ENCODE results near the gene MMP24. TPM values are rescaled to one million over a fixed set of nuclear protein-coding genes. Genes with fewer than 3 reads are reported as not detected.
A peak's percentile ranks its signal among the peaks of the same experiment; 100 is the strongest.

The MMP24 gene
- polyA plus RNA-seq, 2 donors, result 0.10 to 0.12 TPM

DNA sequence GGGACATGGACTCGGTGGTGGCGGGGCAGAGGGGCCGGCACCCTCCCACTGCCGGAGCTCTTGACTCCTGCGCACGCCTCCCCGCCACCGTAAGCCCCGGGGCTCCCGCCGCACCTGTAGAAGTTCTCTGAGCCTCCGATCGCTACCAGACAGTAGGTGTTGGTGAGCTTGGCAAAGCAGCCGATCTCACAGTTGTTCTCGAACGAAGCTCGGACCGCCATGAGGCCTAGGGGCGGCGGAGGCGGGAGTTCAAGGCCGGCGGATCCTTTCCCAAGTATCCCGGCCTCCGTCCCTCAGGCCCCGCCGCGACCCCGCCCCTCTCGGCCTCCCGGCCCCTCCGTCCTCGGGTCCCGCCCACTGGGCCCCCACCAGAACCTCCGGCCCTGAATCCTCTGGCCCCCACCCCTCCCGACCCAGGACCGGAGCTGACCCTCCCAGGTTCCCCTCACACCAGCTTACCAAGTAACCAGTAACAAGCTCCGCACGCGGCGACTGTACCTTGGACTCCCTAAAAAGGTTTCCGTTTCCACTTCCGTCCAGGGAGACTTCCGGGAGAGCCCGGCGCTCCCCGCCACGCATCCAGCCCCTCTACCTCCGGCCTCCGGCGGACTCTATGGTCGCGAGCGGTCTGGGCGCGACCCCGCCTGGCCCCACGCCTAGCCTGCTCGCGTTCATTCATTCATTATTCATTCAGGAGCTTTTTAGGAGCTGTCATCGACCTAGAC is 57.9 kb downstream of the MMP24 start, which contains the start of gene EIF6:
Gene EIF6 (minus strand): TSS at position 506 of the 725 bp plus-strand sequence. CDS start 285 bp downstream, at position 221.
- no peaks in the 10 kb centered on the region for H3K27me3 ChIP-seq (ENCODE audit: control insufficient read depth in 1 of 2, insufficient read depth in 2 of 2, low read length in 2 of 2)
- peak within 1 kb of the TSS; percentile 91 to 94 for H3K4me3 ChIP-seq (ENCODE audit: low read depth in 1 of 2, low read length in 2 of 2)
- peaks cover 9 to 26% of the 10 kb centered on the region in 2 donors for H3K36me3 ChIP-seq (ENCODE audit: control insufficient read depth in 2 of 2, insufficient read depth in 2 of 2, low read length in 1 of 2)
- H3K27ac ChIP-seq (ENCODE audit: low read depth in 2 of 2, low read length in 1 of 2), result peak within 1 kb of the TSS; percentile 97 to 98
- 1% methylated on average over 57 to 61 of the region's 61 CpGs for WGBS, 2 donors
- peaks cover 3 to 6% of the 10 kb centered on the region in 2 donors for H3K4me1 ChIP-seq (ENCODE audit: control insufficient read depth in 2 of 2, insufficient read depth in 2 of 2, low read length in 1 of 2)
- H3K9me3 ChIP-seq (ENCODE audit: control insufficient read depth in 2 of 2, insufficient read depth in 1 of 2, low read depth in 1 of 2, low read length in 1 of 2), result no peaks in the 10 kb centered on the region

DNA sequence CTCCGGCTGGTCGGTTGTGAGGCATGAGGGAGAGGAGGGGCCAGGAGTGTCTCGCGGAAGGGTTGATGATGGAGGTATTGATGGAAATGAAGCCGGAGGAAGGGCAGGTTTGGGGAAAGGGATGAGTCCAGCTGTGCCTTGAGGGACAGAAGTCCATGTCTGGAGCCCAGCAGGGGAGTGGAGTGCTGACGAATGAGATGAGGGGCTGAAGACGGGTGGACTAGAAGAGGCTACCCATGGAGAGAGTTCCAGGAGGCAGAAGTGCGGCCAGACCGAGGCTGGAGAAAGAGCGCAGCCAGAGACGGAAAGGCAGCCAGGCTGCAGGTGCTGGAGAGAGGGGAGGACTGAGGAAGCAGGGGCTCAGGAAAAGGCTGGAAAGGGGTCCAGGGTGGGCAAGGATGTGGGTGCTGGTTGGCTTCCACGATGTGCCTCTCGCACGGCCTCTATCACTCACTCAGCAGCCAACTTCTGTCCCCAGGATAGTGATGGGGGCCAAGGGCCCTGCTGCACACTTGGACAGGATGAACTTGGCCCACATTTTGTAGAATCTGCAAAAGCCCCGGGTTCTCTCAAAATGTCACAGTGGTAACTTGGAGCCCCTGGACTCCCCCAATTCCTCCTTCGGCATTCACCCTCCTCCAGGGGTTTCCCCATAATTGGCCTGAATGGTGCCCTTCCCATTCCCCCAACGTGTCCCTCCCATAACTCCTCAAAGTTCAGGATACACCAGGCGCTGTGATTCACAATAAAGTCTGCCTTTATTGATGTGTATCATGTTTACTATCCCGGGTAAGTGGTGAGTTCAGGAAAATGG is 58.7 kb downstream of the MMP24 start:
- peak overlapping the region; percentile 91 to 94 for H3K4me3 ChIP-seq (ENCODE audit: low read depth in 1 of 2, low read length in 2 of 2)
- H3K36me3 ChIP-seq (ENCODE audit: control insufficient read depth in 2 of 2, insufficient read depth in 2 of 2, low read length in 1 of 2), result peaks cover 2 to 18% of the 10 kb centered on the region in 2 donors
- H3K27ac ChIP-seq (ENCODE audit: low read depth in 2 of 2, low read length in 1 of 2), result peak overlapping the region; percentile 97 to 98
- 35 to 45% methylated on average over 19 of the region's 19 CpGs for WGBS, 2 donors
- no peaks in the 10 kb centered on the region for H3K27me3 ChIP-seq (ENCODE audit: control insufficient read depth in 1 of 2, insufficient read depth in 2 of 2, low read length in 2 of 2)
- H3K9me3 ChIP-seq (ENCODE audit: control insufficient read depth in 2 of 2, insufficient read depth in 1 of 2, low read depth in 1 of 2, low read length in 1 of 2), result no peaks in the 10 kb centered on the region
- peaks cover 6 to 7% of the 10 kb centered on the region in 2 donors for H3K4me1 ChIP-seq (ENCODE audit: control insufficient read depth in 2 of 2, insufficient read depth in 2 of 2, low read length in 1 of 2)

DNA sequence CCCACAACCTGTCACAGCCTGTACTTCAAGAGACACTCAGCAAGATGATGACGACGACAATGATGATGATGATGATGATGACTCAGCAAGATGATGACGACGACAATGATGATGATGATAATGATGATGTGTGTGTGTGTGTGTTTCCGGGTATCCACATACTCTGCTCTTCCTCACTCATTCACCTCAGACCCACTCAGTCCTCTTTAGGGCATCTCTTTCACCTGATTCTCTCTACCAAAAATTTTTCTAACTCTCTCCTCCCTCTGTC is 59.3 kb downstream of the MMP24 start:
- H3K9me3 ChIP-seq (ENCODE audit: control insufficient read depth in 2 of 2, insufficient read depth in 1 of 2, low read depth in 1 of 2, low read length in 1 of 2), result no peaks in the 10 kb centered on the region
- peaks cover 4 to 6% of the 10 kb centered on the region in 2 donors for H3K4me1 ChIP-seq (ENCODE audit: control insufficient read depth in 2 of 2, insufficient read depth in 2 of 2, low read length in 1 of 2)
- H3K36me3 ChIP-seq (ENCODE audit: control insufficient read depth in 2 of 2, insufficient read depth in 2 of 2, low read length in 1 of 2), result peaks cover 0 to 14% of the 10 kb centered on the region in 2 donors
- peak overlapping the region in 1 of 2 donors; percentile 98 for H3K27ac ChIP-seq (ENCODE audit: low read depth in 2 of 2, low read length in 1 of 2)
- H3K27me3 ChIP-seq (ENCODE audit: control insufficient read depth in 1 of 2, insufficient read depth in 2 of 2, low read length in 2 of 2), result no peaks in the 10 kb centered on the region
- no peak overlapping the region for H3K4me3 ChIP-seq (ENCODE audit: low read depth in 1 of 2, low read length in 2 of 2)
- WGBS, 2 donors, result 50 to 58% methylated on average over 5 of the region's 5 CpGs

DNA sequence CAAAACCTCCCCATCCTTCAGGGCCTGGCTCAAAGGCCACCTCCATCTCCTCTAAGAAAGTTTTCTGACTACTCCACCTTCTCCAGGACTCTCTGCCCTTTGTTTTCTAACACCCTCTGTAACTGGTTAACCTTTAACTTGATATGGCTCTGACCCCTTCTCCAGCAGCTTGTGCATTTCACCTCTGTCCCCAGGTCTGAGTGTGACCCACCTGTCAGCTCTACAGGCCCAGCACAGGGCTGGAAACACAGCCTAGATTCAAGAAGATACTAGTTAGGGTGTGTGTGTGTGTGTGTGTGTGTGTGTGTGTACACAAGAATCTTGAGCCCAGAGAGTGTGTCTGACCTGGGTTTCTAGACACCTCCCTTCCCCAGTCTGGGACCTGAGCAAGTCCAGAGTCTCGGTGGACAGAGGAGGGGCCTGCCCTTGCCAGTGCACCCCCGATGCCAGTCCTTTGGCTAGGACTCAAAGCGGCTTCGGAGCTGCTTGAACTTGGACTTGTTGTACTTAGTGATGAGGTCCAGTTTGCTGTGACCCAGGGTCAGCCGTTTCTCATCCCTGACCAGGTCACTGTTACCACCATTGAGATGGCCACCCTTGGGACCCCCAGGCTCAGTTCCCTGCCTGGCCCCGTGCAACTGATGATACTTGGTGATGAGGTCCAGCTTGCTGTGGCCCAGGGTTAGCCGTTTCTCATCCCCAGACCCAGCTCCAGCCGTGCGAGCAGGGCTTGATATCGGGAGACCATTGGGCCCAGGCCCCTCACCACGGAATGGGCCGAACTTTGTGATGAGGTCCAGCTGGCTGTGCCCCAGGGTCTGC is 59.8 kb downstream of the MMP24 start:
- peak overlapping the region in 1 of 2 donors; percentile 40 for H3K27ac ChIP-seq (ENCODE audit: low read depth in 2 of 2, low read length in 1 of 2)
- WGBS, 2 donors, result 82 to 88% methylated on average over 12 of the region's 12 CpGs

DNA sequence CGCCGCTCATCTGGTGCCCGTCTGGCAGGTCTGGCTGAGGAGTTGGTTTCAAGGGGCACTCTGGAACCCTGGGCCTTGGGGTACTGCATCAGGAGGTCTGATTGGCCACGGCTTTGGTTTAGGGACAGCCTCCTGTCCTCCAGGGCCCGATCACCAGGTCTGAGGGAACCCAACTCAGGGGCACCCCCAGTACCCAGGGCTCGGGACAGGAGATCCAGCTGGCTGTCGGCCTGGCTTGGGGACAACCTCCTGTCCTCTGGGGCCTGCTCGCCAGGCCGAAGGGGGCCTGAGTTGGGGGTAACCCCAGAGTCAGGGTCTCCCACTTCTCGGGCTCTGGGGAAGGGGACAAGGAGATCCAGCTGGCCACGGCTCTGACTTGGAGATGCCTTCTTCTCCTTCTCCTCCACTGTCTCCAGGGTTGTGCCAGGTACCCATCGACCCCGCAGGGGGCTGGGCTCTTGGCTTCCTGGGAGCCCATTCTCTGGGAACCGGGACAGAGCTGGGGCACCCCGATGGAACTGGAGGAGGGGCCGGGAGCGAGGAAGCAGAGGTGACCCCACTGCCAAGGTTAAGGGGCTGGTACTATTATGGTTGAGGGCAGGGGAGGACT is 60.5 kb downstream of the MMP24 start:
- H3K36me3 ChIP-seq (ENCODE audit: control insufficient read depth in 2 of 2, insufficient read depth in 2 of 2, low read length in 1 of 2), result peaks cover 0 to 14% of the 10 kb centered on the region in 2 donors
- no peak overlapping the region for H3K27ac ChIP-seq (ENCODE audit: low read depth in 2 of 2, low read length in 1 of 2)
- 89% methylated on average over 17 of the region's 17 CpGs for WGBS, 2 donors
- H3K4me1 ChIP-seq (ENCODE audit: control insufficient read depth in 2 of 2, insufficient read depth in 2 of 2, low read length in 1 of 2), result peaks cover 3 to 4% of the 10 kb centered on the region in 2 donors
- no peak overlapping the region for H3K4me3 ChIP-seq (ENCODE audit: low read depth in 1 of 2, low read length in 2 of 2)
- no peaks in the 10 kb centered on the region for H3K27me3 ChIP-seq (ENCODE audit: control insufficient read depth in 1 of 2, insufficient read depth in 2 of 2, low read length in 2 of 2)
- H3K9me3 ChIP-seq (ENCODE audit: control insufficient read depth in 2 of 2, insufficient read depth in 1 of 2, low read depth in 1 of 2, low read length in 1 of 2), result no peaks in the 10 kb centered on the region

More for the DNA sequence above, 59.8 kb downstream of the MMP24 start:
- Histone ChIP-seq H3K9me3 (ENCODE audit: control insufficient read depth in 2 of 2, insufficient read depth in 1 of 2, low read depth in 1 of 2, low read length in 1 of 2) (no peaks in the 10 kb centered on the region), H3K4me1 (ENCODE audit: control insufficient read depth in 2 of 2, insufficient read depth in 2 of 2, low read length in 1 of 2) (peaks cover 4 to 6% of the 10 kb centered on the region in 2 donors), H3K36me3 (ENCODE audit: control insufficient read depth in 2 of 2, insufficient read depth in 2 of 2, low read length in 1 of 2) (peaks cover 0 to 14% of the 10 kb centered on the region in 2 donors), H3K27me3 (ENCODE audit: control insufficient read depth in 1 of 2, insufficient read depth in 2 of 2, low read length in 2 of 2) (no peaks in the 10 kb centered on the region), H3K4me3 (ENCODE audit: low read depth in 1 of 2, low read length in 2 of 2) (no peak overlapping the region)

DNA sequence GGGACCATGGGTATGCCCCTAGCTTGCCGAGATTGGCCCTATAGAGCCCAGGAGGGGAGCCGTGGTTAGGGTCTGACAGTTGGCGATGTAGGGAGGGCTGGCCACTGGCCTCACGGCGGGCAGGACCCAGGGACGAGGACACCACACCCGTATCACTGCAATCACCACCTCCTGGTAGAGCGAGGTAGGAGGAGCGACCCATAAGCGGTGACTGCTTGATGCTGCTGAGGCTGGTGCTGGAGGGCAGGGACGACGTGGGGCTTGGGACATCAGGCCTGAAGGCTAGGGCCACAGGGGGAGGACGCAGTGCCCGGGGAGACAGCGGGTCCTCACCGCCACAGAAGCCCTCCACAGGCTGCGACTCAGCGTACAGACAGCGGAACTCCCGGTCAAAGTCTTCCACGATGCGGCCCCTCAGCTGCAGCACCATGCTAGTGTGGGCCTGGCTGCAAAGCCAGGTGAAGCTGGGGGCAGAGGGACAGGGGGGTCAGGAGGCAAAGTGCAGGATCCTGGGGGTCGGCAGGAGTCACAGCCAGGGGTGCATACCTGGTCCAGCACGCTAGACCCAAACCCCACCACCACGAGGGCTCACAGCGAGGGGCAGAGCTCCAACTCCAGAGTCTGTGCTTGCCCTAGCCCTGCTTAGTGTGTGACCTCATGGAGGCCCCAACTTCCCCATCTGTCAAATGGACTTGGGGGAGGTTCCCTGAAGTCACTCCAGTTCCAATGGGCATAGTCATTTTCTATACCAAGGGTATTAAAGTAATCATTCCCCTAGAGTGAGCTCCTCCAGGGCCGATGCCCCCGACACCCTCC is 61.2 kb downstream of the MMP24 start:
- H3K4me1 ChIP-seq (ENCODE audit: control insufficient read depth in 2 of 2, insufficient read depth in 2 of 2, low read length in 1 of 2), result peaks cover 3 to 6% of the 10 kb centered on the region in 2 donors
- no peaks in the 10 kb centered on the region for H3K27me3 ChIP-seq (ENCODE audit: control insufficient read depth in 1 of 2, insufficient read depth in 2 of 2, low read length in 2 of 2)
- H3K9me3 ChIP-seq (ENCODE audit: control insufficient read depth in 2 of 2, insufficient read depth in 1 of 2, low read depth in 1 of 2, low read length in 1 of 2), result no peaks in the 10 kb centered on the region
- WGBS, 2 donors, result 87 to 88% methylated on average over 28 of the region's 28 CpGs
- H3K27ac ChIP-seq (ENCODE audit: low read depth in 2 of 2, low read length in 1 of 2), result no peak overlapping the region
- H3K36me3 ChIP-seq (ENCODE audit: control insufficient read depth in 2 of 2, insufficient read depth in 2 of 2, low read length in 1 of 2), result peaks cover 0 to 14% of the 10 kb centered on the region in 2 donors
- H3K4me3 ChIP-seq (ENCODE audit: low read depth in 1 of 2, low read length in 2 of 2), result no peak overlapping the region

DNA sequence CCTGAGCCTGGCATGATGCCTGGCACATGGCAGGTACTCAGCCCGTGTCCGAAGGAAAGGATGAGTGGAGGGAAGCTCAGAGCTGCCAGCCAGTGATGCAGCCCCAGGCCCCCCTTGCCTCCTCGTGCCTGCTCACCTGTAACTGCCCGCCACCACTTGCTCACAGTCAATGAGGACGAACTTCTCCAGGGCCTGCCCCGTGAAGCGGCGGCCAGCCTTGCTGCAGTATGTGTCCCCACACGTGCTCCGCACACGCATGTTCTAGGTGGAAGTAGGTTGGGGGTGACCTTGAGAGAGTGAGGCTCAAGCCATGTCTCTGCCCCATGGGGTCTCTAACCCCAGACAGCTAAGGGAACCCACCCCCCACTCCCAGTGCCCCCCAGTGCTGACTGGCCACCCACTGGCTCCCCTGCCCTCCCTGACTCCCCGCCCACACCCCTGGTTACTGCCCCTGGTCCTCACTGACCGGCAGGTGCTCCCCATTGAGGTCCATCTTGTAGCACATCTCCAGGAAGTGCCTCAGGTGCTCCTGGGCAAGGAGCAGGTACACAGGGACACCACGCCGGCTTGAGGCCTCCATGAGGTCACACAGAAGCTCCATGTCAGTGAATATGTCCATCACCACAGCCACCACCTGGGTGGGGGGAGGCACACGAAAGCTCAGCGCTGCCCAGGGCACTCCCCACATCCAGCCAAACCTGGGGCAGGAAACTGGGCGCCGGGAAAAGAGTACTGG is 62.0 kb downstream of the MMP24 start:
- H3K27ac ChIP-seq (ENCODE audit: low read depth in 2 of 2, low read length in 1 of 2), result no peak overlapping the region
- H3K9me3 ChIP-seq (ENCODE audit: control insufficient read depth in 2 of 2, insufficient read depth in 1 of 2, low read depth in 1 of 2, low read length in 1 of 2), result no peaks in the 10 kb centered on the region
- H3K27me3 ChIP-seq (ENCODE audit: control insufficient read depth in 1 of 2, insufficient read depth in 2 of 2, low read length in 2 of 2), result no peaks in the 10 kb centered on the region
- peaks cover 0 to 14% of the 10 kb centered on the region in 2 donors for H3K36me3 ChIP-seq (ENCODE audit: control insufficient read depth in 2 of 2, insufficient read depth in 2 of 2, low read length in 1 of 2)
- peaks cover 3 to 9% of the 10 kb centered on the region in 2 donors for H3K4me1 ChIP-seq (ENCODE audit: control insufficient read depth in 2 of 2, insufficient read depth in 2 of 2, low read length in 1 of 2)
- H3K4me3 ChIP-seq (ENCODE audit: low read depth in 1 of 2, low read length in 2 of 2), result no peak overlapping the region
- 81 to 85% methylated on average over 19 of the region's 19 CpGs for WGBS, 2 donors

DNA sequence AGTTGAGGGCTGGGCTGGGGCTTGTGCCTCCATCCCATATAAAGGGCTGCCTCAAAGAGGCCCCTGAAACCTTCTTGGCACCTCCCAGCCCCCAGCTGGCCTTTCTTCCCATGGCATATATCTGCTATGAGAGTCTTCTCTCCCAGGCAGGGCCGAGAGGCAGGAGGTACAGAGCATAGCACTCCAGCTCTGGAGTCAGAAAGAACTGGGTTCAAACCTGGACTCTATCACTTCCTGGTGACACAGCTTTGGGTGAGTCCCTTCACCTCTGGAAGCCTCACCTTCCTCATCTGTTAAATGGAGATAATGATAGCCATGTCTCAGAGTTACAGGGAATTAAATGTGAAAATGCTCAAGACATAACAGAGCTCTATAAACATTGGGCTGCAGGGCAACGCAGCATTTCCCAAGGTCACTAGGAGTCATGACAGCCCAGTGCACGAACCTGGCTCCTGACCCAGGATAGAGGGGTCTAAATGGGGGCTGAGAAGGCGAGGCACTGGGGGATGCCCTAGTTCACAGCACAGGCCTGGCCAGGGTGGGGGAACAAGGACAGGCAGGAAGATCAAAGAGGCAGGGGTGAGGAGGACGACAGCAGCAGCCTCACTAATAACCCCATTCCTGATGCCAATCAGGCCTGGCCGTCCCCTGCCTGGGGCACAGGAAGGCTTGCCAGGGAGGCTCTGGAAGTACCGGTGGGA is 63.8 kb downstream of the MMP24 start:
- Histone ChIP-seq H3K27me3 (ENCODE audit: control insufficient read depth in 1 of 2, insufficient read depth in 2 of 2, low read length in 2 of 2) (no peaks in the 10 kb centered on the region), H3K36me3 (ENCODE audit: control insufficient read depth in 2 of 2, insufficient read depth in 2 of 2, low read length in 1 of 2) (peaks cover 0 to 14% of the 10 kb centered on the region in 2 donors), H3K4me3 (ENCODE audit: low read depth in 1 of 2, low read length in 2 of 2) (peak overlapping the region; percentile 15 to 33), H3K4me1 (ENCODE audit: control insufficient read depth in 2 of 2, insufficient read depth in 2 of 2, low read length in 1 of 2) (peaks cover under 1 to 9% of the 10 kb centered on the region in 2 donors), H3K27ac (ENCODE audit: low read depth in 2 of 2, low read length in 1 of 2) (peak overlapping the region in 1 of 2 donors; percentile 56), H3K9me3 (ENCODE audit: control insufficient read depth in 2 of 2, insufficient read depth in 1 of 2, low read depth in 1 of 2, low read length in 1 of 2) (no peaks in the 10 kb centered on the region)
- 48 to 55% methylated on average over 7 of the region's 7 CpGs for whole genome bisulfite sequencing, 2 donors

All from esophagus (tissue), 2 donors.